HG03565 (cell line): Measurements from ENCODE around the gene F2.
"Not testable (repeated sequence)": the region's sequence is repeated elsewhere in the genome, so short reads cannot be mapped to it uniquely, and the experiment has no call there.

Source experiments
- ATAC-seq: cut with Tn5 transposase; IDR thresholded peaks from one replicate; pipeline ENCODE4 v1.9.1; 2021; ENCODE audit warnings: mild to moderate bottlenecking, moderate library complexity; ENCODE audit not compliant: unreplicated experiment

Gene F2

GRCh38 chr11:46712874-46713576 is 6.0 kb upstream of the F2 start:
- no peak for ATAC-seq

GRCh38 chr11:46717825-46718154 is 1.2 kb upstream of the F2 start:
- ATAC-seq, result not testable (repeated sequence)

- no peak for ATAC-seq
These were observed 626 bp upstream of the F2 start for GRCh38 chr11:46718155-46719019.

GRCh38 chr11:46719543-46720218 is 668 bp downstream of the F2 start:
- no peak for ATAC-seq

GRCh38 chr11:46721286-46721685 is 2.3 kb downstream of the F2 start:
- ATAC-seq, result no peak

- ATAC-seq, result no peak
These were observed 3.7 kb downstream of the F2 start for GRCh38 chr11:46722566-46723358.

- ATAC-seq, result no peak
These were observed 4.3 kb downstream of the F2 start for GRCh38 chr11:46723359-46723680.

- ATAC-seq, result no peak
These were observed 5.1 kb downstream of the F2 start for GRCh38 chr11:46724088-46724487.

- no peak for ATAC-seq
These were observed 6.6 kb downstream of the F2 start for GRCh38 chr11:46725338-46726205.

GRCh38 chr11:46726206-46726862 is 7.3 kb downstream of the F2 start:
- ATAC-seq, result no peak

GRCh38 chr11:46727952-46728658 is 9.1 kb downstream of the F2 start:
- ATAC-seq, result no peak

GRCh38 chr11:46728659-46729040 is 9.6 kb downstream of the F2 start:
- ATAC-seq, result no peak

GRCh38 chr11:46729110-46730027 is 10.4 kb downstream of the F2 start:
- ATAC-seq, result no peak

GRCh38 chr11:46731545-46731944 is 12.5 kb downstream of the F2 start:
- ATAC-seq, result no peak

GRCh38 chr11:46733234-46733633 is 14.2 kb downstream of the F2 start:
- ATAC-seq, result no peak

- no peak for ATAC-seq
These were observed 17.1 kb downstream of the F2 start for GRCh38 chr11:46736146-46736545.

GRCh38 chr11:46736615-46737014 is 17.6 kb downstream of the F2 start:
- ATAC-seq, result no peak

GRCh38 chr11:46737699-46738098 is 18.7 kb downstream of the F2 start:
- no peak for ATAC-seq
